AG09319 (cell line): ENCODE results near the gene KCNMB2.

Experiments
- DNase-seq: peaks from one replicate; pipeline ENCODE4 v3.0.0-alpha.2; 2010; ENCODE audit warnings: low read depth; ENCODE audit errors: extremely low read depth
- TF ChIP-seq, protein P1 (sequence below): IDR thresholded peaks from 2 replicates; pipeline ENCODE4 v1.5.1; 2011; ENCODE audit warnings: low read depth, mild to moderate bottlenecking, inconsistent platforms, low read length, moderate library complexity

Gene KCNMB2

DNA sequence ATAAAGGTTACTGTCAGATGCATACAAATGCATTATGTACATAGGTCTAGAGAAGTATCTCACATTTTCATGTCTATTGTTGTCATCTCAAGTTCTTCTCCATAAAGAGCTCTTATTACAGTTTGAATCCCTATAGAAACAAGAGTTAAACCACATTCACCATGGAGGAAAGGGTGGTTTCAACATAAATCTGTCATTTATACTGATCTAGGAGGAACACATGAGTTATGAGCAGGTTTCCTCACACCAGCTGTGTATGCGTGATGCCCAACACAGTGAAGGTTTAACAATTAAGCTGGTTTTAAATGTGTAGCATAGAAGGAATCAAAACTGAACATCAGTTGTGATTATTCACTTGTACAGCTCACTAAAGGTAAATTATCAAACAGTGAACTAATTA is 251.7 kb downstream of the KCNMB2 start:
- TF ChIP-seq, protein P1, sequence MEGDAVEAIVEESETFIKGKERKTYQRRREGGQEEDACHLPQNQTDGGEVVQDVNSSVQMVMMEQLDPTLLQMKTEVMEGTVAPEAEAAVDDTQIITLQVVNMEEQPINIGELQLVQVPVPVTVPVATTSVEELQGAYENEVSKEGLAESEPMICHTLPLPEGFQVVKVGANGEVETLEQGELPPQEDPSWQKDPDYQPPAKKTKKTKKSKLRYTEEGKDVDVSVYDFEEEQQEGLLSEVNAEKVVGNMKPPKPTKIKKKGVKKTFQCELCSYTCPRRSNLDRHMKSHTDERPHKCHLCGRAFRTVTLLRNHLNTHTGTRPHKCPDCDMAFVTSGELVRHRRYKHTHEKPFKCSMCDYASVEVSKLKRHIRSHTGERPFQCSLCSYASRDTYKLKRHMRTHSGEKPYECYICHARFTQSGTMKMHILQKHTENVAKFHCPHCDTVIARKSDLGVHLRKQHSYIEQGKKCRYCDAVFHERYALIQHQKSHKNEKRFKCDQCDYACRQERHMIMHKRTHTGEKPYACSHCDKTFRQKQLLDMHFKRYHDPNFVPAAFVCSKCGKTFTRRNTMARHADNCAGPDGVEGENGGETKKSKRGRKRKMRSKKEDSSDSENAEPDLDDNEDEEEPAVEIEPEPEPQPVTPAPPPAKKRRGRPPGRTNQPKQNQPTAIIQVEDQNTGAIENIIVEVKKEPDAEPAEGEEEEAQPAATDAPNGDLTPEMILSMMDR: no peak

GRCh38 chr3:178794711-178795110 is 258.5 kb downstream of the KCNMB2 start:
- TF ChIP-seq, protein P1: no peak
- no peak for DNase-seq

More for the DNA sequence above, 251.7 kb downstream of the KCNMB2 start:
- DNase-seq: no peak

DNA sequence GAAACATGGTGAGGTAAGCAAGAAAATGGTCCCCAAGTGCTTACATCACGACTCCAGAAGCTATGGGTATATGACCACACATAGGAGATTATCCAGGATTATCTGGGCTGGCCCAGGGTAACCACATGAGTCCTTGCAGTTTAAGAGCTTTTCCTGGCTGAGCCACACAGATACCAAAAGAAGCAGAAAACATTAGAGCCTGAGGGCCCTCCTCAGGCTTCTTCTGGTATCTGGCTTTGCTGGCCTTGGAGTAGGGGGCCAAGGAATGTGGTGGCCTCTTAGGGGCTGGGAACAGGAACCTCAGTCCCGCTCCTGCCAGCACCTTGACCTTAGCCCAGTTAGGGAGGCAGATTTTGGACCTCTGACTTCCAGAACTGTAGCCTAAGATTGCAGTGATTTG is 259.1 kb downstream of the KCNMB2 start:
- TF ChIP-seq, protein P1: no peak
- no peak for DNase-seq

DNA sequence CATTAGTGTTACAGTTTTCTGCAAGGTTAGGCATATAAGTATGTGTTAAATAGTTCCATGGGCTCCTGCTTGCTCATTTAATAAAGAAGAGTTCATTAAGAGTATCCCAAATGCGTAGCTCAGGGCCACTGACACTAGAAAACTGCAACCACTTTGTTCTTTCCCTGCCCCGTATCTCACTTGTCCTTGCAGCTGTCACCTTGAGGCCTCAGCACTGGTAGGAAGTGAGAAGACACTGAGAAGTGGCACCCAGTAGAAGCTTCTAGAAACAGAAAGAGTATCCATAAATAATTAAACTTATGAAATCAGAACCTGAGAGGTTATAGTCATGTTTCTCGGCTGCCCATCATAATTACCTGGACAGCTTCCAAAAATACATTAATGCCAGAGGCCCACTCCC is 266.0 kb downstream of the KCNMB2 start:
- TF ChIP-seq, protein P1: no peak
- DNase-seq: no peak

DNA sequence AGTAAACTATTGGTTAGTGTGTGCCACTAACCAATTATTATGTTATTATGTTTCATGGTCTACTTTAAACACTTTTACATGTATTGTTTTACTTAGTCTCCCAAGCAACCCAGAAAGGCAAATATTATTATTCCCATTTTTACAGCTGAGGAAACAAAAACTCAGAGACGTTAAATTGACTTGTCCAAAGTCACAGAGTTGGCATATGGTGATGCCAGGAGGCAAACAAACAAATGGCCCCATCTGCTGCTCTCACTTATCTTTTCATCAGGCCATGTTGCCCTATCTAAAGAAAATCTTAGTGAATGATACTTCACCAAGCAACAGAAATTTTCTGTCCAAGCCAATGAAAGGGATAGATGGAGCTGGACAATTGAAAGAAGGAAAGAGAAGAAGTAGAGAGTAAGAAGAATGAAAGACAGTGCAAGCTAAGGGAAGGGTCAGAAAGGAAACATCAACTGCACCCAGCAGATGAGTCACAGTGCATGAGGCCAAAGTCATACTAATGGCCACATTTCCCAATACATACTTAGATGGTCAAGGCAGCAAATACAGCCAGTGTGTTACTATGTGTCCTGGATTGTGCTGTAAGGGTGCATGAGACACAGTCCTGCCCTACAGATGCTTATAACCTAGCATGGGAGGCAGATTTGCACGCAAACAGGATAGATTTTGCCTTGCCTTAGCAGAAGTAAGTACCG is 266.9 kb downstream of the KCNMB2 start:
- no peak for DNase-seq
- TF ChIP-seq, protein P1: no peak

GRCh38 chr3:178804606-178805005 is 268.4 kb downstream of the KCNMB2 start:
- DNase-seq: no peak
- TF ChIP-seq, protein P1: no peak

GRCh38 chr3:178805741-178806140 is 269.5 kb downstream of the KCNMB2 start:
- TF ChIP-seq, protein P1: no peak

More at GRCh38 chr3:178805741-178806140, 269.5 kb downstream of the KCNMB2 start:
- DNase-seq: no peak
